Liver (tissue), 9 donors: ENCODE results near the gene AMIGO2. TPM values are rescaled to one million over a fixed set of nuclear protein-coding genes. Genes with fewer than 3 reads are reported as not detected.

Experiments
- DNase-seq: peaks from one replicate; pipeline ENCODE4 v3.0.0-alpha.2; 2017; ENCODE audit warnings: low spot score
- H3K27ac ChIP-seq, 2 donors: one replicate each; pipeline ENCODE4 v1.7.0; 2013; ENCODE audit warnings: inconsistent platforms in 2 of 2, low read length in 2 of 2, control low read depth in 1 of 2, low read depth in 1 of 2, mild to moderate bottlenecking in 1 of 2
- H3K27me3 ChIP-seq, 4 donors: one replicate each; pipeline versions ENCODE4 v1.6.1 to v1.7.0; 2013; ENCODE audit warnings: low read length in 3 of 4, inconsistent platforms in 1 of 4, mild to moderate bottlenecking in 1 of 4, moderate library complexity in 1 of 4; ENCODE audit not compliant: control insufficient read depth in 4 of 4, insufficient read depth in 4 of 4
- H3K36me3 ChIP-seq, 4 donors: one replicate each; pipeline versions ENCODE4 v1.6.1 to v1.7.0; 2013; ENCODE audit warnings: low read length in 3 of 4, mild to moderate bottlenecking in 3 of 4, low read depth in 1 of 4, moderate library complexity in 1 of 4; ENCODE audit not compliant: control insufficient read depth in 4 of 4, insufficient read depth in 3 of 4
- H3K4me1 ChIP-seq, 4 donors: one replicate each; pipeline versions ENCODE4 v1.6.1 to v1.7.0; 2013; ENCODE audit warnings: low read length in 3 of 4, mild to moderate bottlenecking in 3 of 4, moderate library complexity in 1 of 4; ENCODE audit not compliant: control insufficient read depth in 4 of 4, insufficient read depth in 4 of 4
- H3K4me3 ChIP-seq, 3 donors: one replicate each; pipeline versions ENCODE4 v1.6.1 to v1.7.0; 2013; ENCODE audit warnings: low read length in 3 of 3, control low read depth in 1 of 3, low read depth in 1 of 3, mild to moderate bottlenecking in 1 of 3
- H3K9ac ChIP-seq, 2 donors: one replicate each; pipeline ENCODE4 v1.7.0; 2013; ENCODE audit warnings: low read length in 2 of 2, mild to moderate bottlenecking in 2 of 2, moderate library complexity in 2 of 2, control low read depth in 1 of 2, low read depth in 1 of 2
- H3K9me3 ChIP-seq, 4 donors: one replicate each; pipeline versions ENCODE4 v1.6.1 to v1.7.0; 2013; ENCODE audit warnings: low read length in 3 of 4; ENCODE audit not compliant: control insufficient read depth in 4 of 4
- EGR1 ChIP-seq, 2 donors: IDR thresholded peaks; 2 replicates each; pipeline ENCODE4 v1.6.1; 2016 to 2018; ENCODE audit warnings: antibody characterized with exemption in 2 of 2, low read depth in 2 of 2
- FOXA1 ChIP-seq: IDR thresholded peaks from 2 replicates; pipeline ENCODE4 v1.6.1; 2016; ENCODE audit warnings: antibody characterized with exemption
- FOXA2 ChIP-seq: IDR thresholded peaks from 2 replicates; pipeline ENCODE4 v1.6.1; 2016; ENCODE audit warnings: antibody characterized with exemption
- GABPA ChIP-seq, 2 donors: IDR thresholded peaks in 1 of 2; conservative IDR thresholded peaks in 1 of 2; 2 replicates each; pipeline ENCODE4 v1.6.1; 2016; ENCODE audit warnings: antibody characterized with exemption in 2 of 2, mild to moderate bottlenecking in 1 of 2, moderate library complexity in 1 of 2
- HNF4A ChIP-seq, 2 donors: conservative IDR thresholded peaks; 2 replicates each; pipeline ENCODE4 v1.6.1; 2016; ENCODE audit warnings: antibody characterized with exemption in 2 of 2, mild to moderate bottlenecking in 2 of 2
- HNF4G ChIP-seq: IDR thresholded peaks from 2 replicates; pipeline ENCODE4 v1.6.1; 2016; ENCODE audit warnings: antibody characterized with exemption
- JUND ChIP-seq, 2 donors: IDR thresholded peaks; 2 replicates each; pipeline ENCODE4 v1.6.1; 2016; ENCODE audit warnings: antibody characterized with exemption in 2 of 2
- NR2F2 ChIP-seq: IDR thresholded peaks from 2 replicates; pipeline ENCODE4 v1.6.1; 2016; ENCODE audit warnings: antibody characterized with exemption
- RAD21 ChIP-seq, 2 donors: IDR thresholded peaks; 2 replicates each; pipeline ENCODE4 v1.6.1; 2016; ENCODE audit warnings: antibody characterized with exemption in 2 of 2, mild to moderate bottlenecking in 2 of 2
- SP1 ChIP-seq: IDR thresholded peaks from 2 replicates; pipeline ENCODE4 v1.6.1; 2018; ENCODE audit warnings: antibody characterized with exemption, mild to moderate bottlenecking
- TAF1 ChIP-seq: conservative IDR thresholded peaks from 2 replicates; pipeline ENCODE4 v1.6.1; 2016; ENCODE audit warnings: antibody characterized with exemption, mild to moderate bottlenecking
- YY1 ChIP-seq: IDR thresholded peaks from 2 replicates; pipeline ENCODE4 v1.6.1; 2016; ENCODE audit warnings: antibody characterized with exemption, mild to moderate bottlenecking
- WGBS: extraction: QIAGEN DNeasy Blood & Tissue Kit; methylation state at CpG from one replicate; pipeline ENCODE4 v1.1.7; 2013; 5-methylcytosine and 5-hydroxymethylcytosine counted together
- polyA plus RNA-seq, 2 donors: library from polyadenylated mRNA; stranded (reverse) in 1 of 2; unstranded in 1 of 2; fragments of 200-250 nt in 1 of 2; fragments of >200 nt in 1 of 2; fragmentation: Nextera tagmentation in 1 of 2; extraction: Ambion mirVana in 1 of 2; gene quantifications; one replicate each; pipeline versions ENCODE4 v1.2.1 to v1.2.3, GENCODE V29; 2013 to 2015
- total RNA-seq, 2 donors: library from RNA; depleted of rRNA; stranded (reverse); fragments of >200 nt; gene quantifications; one replicate each; pipeline ENCODE4 v1.2.3, GENCODE V29; 2014
- TF ChIP-seq, protein P1 (sequence below): IDR thresholded peaks from 2 replicates; pipeline ENCODE4 v1.6.1; 2016; ENCODE audit warnings: antibody characterized with exemption, mild to moderate bottlenecking
- TF ChIP-seq, protein P2 (sequence below): fragments of 150-350 bp; IDR thresholded peaks from 2 replicates; pipeline ENCODE4 v1.5.1; 2017; ENCODE audit warnings: improper control_type of control experiment, low read depth, low read length; ENCODE audit not compliant: missing input control
- TF ChIP-seq, protein P3 (sequence below): IDR thresholded peaks from 2 replicates; pipeline ENCODE4 v1.6.1; 2016; ENCODE audit warnings: antibody characterized with exemption
- TF ChIP-seq, protein P4 (sequence below): IDR thresholded peaks from 2 replicates; pipeline ENCODE4 v1.6.1; 2016; ENCODE audit warnings: antibody characterized with exemption
- TF ChIP-seq, protein P5 (sequence below): IDR thresholded peaks from 2 replicates; pipeline ENCODE4 v1.6.1; 2016; ENCODE audit warnings: antibody characterized with exemption
- donor health status: healthy.
- donor health status: healthy.
- donor health status: healthy.
- donor health status: healthy.
- donor health status: healthy.

Gene AMIGO2
- total and polyA plus RNA-seq, 4 donors: 1.2 to 3.5 (median 2.3) TPM

DNA sequence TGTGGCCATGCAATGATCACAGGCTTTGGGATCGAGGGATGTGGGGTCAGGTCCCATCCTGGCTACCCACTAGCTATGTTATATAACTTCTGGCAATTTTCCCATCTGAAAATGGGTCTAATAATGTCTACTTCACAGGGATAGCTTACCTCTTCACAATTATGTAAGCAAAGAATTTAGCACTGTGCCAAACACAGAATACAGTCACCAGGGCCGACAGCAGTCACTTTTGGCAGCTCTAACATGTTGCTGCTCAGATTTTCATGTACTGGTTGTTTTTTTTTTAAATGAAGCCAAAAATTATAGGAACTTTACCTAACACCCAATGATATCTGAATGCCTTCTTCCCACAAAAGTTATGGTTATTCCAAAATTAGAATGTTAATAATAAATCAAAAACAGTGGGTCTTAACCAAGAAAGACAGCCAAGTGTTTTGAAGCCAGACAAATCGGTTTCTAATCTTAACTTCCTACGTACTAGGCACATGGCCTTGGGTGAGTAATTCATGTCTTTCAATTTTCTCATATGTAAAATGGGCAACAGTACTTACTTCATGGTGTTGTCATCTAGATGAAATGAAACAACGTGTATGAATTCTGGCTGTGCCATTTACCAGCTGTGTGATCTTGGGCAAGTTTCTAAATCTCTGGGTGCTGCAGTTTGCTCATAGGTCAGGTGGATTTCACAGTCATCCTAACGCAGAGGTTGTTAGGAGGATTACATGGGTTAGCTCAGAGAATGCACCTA, 13.3 kb downstream of the AMIGO2 start:
- no peak overlapping the region for H3K4me3 ChIP-seq
- TF ChIP-seq HNF4G: no peak
- TF ChIP-seq YY1: no peak
- TF ChIP-seq, protein P1, sequence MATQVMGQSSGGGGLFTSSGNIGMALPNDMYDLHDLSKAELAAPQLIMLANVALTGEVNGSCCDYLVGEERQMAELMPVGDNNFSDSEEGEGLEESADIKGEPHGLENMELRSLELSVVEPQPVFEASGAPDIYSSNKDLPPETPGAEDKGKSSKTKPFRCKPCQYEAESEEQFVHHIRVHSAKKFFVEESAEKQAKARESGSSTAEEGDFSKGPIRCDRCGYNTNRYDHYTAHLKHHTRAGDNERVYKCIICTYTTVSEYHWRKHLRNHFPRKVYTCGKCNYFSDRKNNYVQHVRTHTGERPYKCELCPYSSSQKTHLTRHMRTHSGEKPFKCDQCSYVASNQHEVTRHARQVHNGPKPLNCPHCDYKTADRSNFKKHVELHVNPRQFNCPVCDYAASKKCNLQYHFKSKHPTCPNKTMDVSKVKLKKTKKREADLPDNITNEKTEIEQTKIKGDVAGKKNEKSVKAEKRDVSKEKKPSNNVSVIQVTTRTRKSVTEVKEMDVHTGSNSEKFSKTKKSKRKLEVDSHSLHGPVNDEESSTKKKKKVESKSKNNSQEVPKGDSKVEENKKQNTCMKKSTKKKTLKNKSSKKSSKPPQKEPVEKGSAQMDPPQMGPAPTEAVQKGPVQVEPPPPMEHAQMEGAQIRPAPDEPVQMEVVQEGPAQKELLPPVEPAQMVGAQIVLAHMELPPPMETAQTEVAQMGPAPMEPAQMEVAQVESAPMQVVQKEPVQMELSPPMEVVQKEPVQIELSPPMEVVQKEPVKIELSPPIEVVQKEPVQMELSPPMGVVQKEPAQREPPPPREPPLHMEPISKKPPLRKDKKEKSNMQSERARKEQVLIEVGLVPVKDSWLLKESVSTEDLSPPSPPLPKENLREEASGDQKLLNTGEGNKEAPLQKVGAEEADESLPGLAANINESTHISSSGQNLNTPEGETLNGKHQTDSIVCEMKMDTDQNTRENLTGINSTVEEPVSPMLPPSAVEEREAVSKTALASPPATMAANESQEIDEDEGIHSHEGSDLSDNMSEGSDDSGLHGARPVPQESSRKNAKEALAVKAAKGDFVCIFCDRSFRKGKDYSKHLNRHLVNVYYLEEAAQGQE: no peak
- no peak for TF ChIP-seq FOXA1
- TF ChIP-seq, protein P2, sequence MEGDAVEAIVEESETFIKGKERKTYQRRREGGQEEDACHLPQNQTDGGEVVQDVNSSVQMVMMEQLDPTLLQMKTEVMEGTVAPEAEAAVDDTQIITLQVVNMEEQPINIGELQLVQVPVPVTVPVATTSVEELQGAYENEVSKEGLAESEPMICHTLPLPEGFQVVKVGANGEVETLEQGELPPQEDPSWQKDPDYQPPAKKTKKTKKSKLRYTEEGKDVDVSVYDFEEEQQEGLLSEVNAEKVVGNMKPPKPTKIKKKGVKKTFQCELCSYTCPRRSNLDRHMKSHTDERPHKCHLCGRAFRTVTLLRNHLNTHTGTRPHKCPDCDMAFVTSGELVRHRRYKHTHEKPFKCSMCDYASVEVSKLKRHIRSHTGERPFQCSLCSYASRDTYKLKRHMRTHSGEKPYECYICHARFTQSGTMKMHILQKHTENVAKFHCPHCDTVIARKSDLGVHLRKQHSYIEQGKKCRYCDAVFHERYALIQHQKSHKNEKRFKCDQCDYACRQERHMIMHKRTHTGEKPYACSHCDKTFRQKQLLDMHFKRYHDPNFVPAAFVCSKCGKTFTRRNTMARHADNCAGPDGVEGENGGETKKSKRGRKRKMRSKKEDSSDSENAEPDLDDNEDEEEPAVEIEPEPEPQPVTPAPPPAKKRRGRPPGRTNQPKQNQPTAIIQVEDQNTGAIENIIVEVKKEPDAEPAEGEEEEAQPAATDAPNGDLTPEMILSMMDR: no peak
- TF ChIP-seq NR2F2: no peak
- TF ChIP-seq EGR1 (IDR thresholded peaks at IDR 0.05; ENCODE audit: low read depth in 2 of 2): no peak
- no peak for TF ChIP-seq FOXA2
- TF ChIP-seq RAD21 (IDR thresholded peaks at IDR 0.05): no peak
- no peak for TF ChIP-seq TAF1
- no peak overlapping the region for H3K9ac ChIP-seq
- no peak overlapping the region for H3K27ac ChIP-seq
- no peaks in the 10 kb centered on the region for H3K9me3 ChIP-seq
- 70% methylated on average over 6 of the region's 6 CpGs for WGBS
- no peak for DNase-seq
- H3K36me3 ChIP-seq: no peaks in the 10 kb centered on the region
- no peaks in the 10 kb centered on the region for H3K27me3 ChIP-seq
- H3K4me1 ChIP-seq: peaks cover 0 to 2% (median 0%) of the 10 kb centered on the region in 4 donors

DNA sequence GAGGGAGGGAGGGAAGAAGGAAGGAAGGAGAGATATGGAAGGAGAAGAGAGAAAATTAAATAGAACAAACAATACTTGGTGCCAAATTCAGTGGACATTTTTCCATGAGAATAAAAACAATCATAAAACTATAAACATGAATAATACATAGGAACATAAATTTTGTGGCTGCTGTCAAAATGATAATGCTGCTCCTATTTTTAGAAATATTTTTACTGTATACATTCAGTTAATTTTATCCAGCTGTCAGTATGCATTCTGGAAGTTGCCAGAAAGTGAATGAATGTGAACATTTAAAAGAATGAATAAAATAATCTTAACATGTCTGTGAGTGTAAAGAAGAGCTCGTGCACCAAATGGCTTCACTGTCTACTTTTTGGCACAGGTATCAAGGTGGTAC, 14.2 kb downstream of the AMIGO2 start:
- no peak overlapping the region for H3K4me3 ChIP-seq
- TF ChIP-seq, protein P3, sequence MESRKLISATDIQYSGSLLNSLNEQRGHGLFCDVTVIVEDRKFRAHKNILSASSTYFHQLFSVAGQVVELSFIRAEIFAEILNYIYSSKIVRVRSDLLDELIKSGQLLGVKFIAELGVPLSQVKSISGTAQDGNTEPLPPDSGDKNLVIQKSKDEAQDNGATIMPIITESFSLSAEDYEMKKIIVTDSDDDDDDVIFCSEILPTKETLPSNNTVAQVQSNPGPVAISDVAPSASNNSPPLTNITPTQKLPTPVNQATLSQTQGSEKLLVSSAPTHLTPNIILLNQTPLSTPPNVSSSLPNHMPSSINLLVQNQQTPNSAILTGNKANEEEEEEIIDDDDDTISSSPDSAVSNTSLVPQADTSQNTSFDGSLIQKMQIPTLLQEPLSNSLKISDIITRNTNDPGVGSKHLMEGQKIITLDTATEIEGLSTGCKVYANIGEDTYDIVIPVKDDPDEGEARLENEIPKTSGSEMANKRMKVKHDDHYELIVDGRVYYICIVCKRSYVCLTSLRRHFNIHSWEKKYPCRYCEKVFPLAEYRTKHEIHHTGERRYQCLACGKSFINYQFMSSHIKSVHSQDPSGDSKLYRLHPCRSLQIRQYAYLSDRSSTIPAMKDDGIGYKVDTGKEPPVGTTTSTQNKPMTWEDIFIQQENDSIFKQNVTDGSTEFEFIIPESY: no peak
- TF ChIP-seq FOXA2 (no peak), RAD21 (IDR thresholded peaks at IDR 0.05) (no peak), HNF4A (conservative IDR thresholded peaks at IDR 0.05) (no peak), GABPA (IDR thresholded peaks at IDR 0.05 in 1 of 2, conservative IDR thresholded peaks at IDR 0.05 in 1 of 2) (no peak), SP1 (no peak), JUND (IDR thresholded peaks at IDR 0.05) (no peak), YY1 (no peak), NR2F2 (no peak)
- TF ChIP-seq, protein P2: no peak
- TF ChIP-seq, protein P4, sequence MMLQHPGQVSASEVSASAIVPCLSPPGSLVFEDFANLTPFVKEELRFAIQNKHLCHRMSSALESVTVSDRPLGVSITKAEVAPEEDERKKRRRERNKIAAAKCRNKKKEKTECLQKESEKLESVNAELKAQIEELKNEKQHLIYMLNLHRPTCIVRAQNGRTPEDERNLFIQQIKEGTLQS: no peak
- TF ChIP-seq, protein P1: no peak
- TF ChIP-seq, protein P5, sequence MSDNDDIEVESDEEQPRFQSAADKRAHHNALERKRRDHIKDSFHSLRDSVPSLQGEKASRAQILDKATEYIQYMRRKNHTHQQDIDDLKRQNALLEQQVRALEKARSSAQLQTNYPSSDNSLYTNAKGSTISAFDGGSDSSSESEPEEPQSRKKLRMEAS: no peak
- no peak for DNase-seq
- no peak overlapping the region for H3K27ac ChIP-seq
- no peaks in the 10 kb centered on the region for H3K9me3 ChIP-seq
- no peak overlapping the region for H3K9ac ChIP-seq
- H3K4me1 ChIP-seq: peaks cover 0 to 2% (median 0%) of the 10 kb centered on the region in 4 donors
- no peaks in the 10 kb centered on the region for H3K36me3 ChIP-seq
- 94% methylated on average over 1 of the region's 1 CpG for whole genome bisulfite sequencing
- H3K27me3 ChIP-seq: no peaks in the 10 kb centered on the region
